Esophagus (tissue), 2 donors: ENCODE results near the gene POLD4. TPM values are rescaled to one million over a fixed set of nuclear protein-coding genes. Genes with fewer than 3 reads are reported as not detected.

Experiments
- H3K27ac ChIP-seq, 2 donors: one replicate each; pipeline ENCODE4 v1.5.1; 2013; ENCODE audit warnings: low read depth in 2 of 2, mild to moderate bottlenecking in 2 of 2, inconsistent platforms in 1 of 2, low read length in 1 of 2, moderate library complexity in 1 of 2
- H3K27me3 ChIP-seq, 2 donors: one replicate each; pipeline ENCODE4 v1.6.1; 2013; ENCODE audit warnings: low read length in 2 of 2, control low read depth in 1 of 2, mild to moderate bottlenecking in 1 of 2; ENCODE audit not compliant: insufficient read depth in 2 of 2, control insufficient read depth in 1 of 2
- H3K36me3 ChIP-seq, 2 donors: one replicate each; pipeline ENCODE4 v1.6.1; 2013; ENCODE audit warnings: low read length in 1 of 2; ENCODE audit not compliant: control insufficient read depth in 2 of 2, insufficient read depth in 2 of 2
- H3K4me1 ChIP-seq, 2 donors: one replicate each; pipeline ENCODE4 v1.6.1; 2013; ENCODE audit warnings: low read length in 1 of 2; ENCODE audit not compliant: control insufficient read depth in 2 of 2, insufficient read depth in 2 of 2
- H3K4me3 ChIP-seq, 2 donors: one replicate each; pipeline ENCODE4 v1.5.1; 2013; ENCODE audit warnings: low read length in 2 of 2, mild to moderate bottlenecking in 2 of 2, low read depth in 1 of 2, moderate library complexity in 1 of 2
- H3K9me3 ChIP-seq, 2 donors: one replicate each; pipeline ENCODE4 v1.6.1; 2013; ENCODE audit warnings: mild to moderate bottlenecking in 2 of 2, low read depth in 1 of 2, low read length in 1 of 2, moderate library complexity in 1 of 2; ENCODE audit not compliant: control insufficient read depth in 2 of 2, insufficient read depth in 1 of 2
- WGBS, 2 donors: extraction: QIAGEN DNeasy Blood & Tissue Kit; methylation state at CpG; one replicate each; pipeline ENCODE4 v1.1.7; 2013; 5-methylcytosine and 5-hydroxymethylcytosine counted together
- polyA plus RNA-seq, 2 donors: library from polyadenylated mRNA; stranded (reverse); fragments of 200-250 nt; gene quantifications; one replicate each; pipeline ENCODE4 v1.2.3, GENCODE V29; 2013
- donor health status: healthy with polysubstance abuse.
- donor health status: Bipolar disorder and iron deficiency.

Gene POLD4
- polyA plus RNA-seq, 2 donors, result 112 to 114 TPM

GRCh38 chr11:67376873-67377808, 23.8 kb upstream of the POLD4 start:
- H3K4me3 ChIP-seq, result no peak overlapping the region
- H3K27me3 ChIP-seq, result no peaks in the 10 kb centered on the region
- WGBS, 2 donors, result 85 to 86% methylated on average over 6 of the region's 6 CpGs
- peaks cover 6 to 24% of the 10 kb centered on the region in 2 donors for H3K4me1 ChIP-seq
- no peaks in the 10 kb centered on the region for H3K9me3 ChIP-seq
- no peak overlapping the region for H3K27ac ChIP-seq
- no peaks in the 10 kb centered on the region for H3K36me3 ChIP-seq

GRCh38 chr11:67376063-67376820, 22.9 kb upstream of the POLD4 start:
- WGBS, 2 donors, result 73 to 75% methylated on average over 7 of the region's 7 CpGs
- Histone ChIP-seq H3K27ac (no peak overlapping the region), H3K4me3 (no peak overlapping the region), H3K9me3 (no peaks in the 10 kb centered on the region), H3K4me1 (peaks cover 6 to 32% of the 10 kb centered on the region in 2 donors), H3K27me3 (no peaks in the 10 kb centered on the region), H3K36me3 (no peaks in the 10 kb centered on the region)

GRCh38 chr11:67375320-67376055, 22.1 kb upstream of the POLD4 start:
- Histone ChIP-seq H3K36me3 (no peaks in the 10 kb centered on the region), H3K9me3 (no peaks in the 10 kb centered on the region), H3K4me1 (peaks cover 6 to 33% of the 10 kb centered on the region in 2 donors), H3K4me3 (no peak overlapping the region), H3K27me3 (no peaks in the 10 kb centered on the region), H3K27ac (no peak overlapping the region)
- 53 to 59% methylated on average over 15 of the region's 15 CpGs for whole genome bisulfite sequencing, 2 donors

GRCh38 chr11:67374571-67375281, 21.4 kb upstream of the POLD4 start:
- peaks cover 6 to 33% of the 10 kb centered on the region in 2 donors for H3K4me1 ChIP-seq
- no peaks in the 10 kb centered on the region for H3K36me3 ChIP-seq
- no peak overlapping the region for H3K4me3 ChIP-seq
- H3K27me3 ChIP-seq, result no peaks in the 10 kb centered on the region
- 27 to 30% methylated on average over 9 of the region's 9 CpGs for WGBS, 2 donors
- peak overlapping the region; percentile 12 to 90 for H3K27ac ChIP-seq
- H3K9me3 ChIP-seq, result no peaks in the 10 kb centered on the region

- Histone ChIP-seq H3K9me3 (no peaks in the 10 kb centered on the region), H3K27ac (peak overlapping the region; percentile 90 to 92), H3K4me1 (peaks cover 6 to 34% of the 10 kb centered on the region in 2 donors), H3K4me3 (peak overlapping the region; percentile 52 to 69), H3K36me3 (no peaks in the 10 kb centered on the region), H3K27me3 (no peaks in the 10 kb centered on the region)
- 4% methylated on average over 40 of the region's 40 CpGs for WGBS, 2 donors
Observed at GRCh38 chr11:67373648-67374570, 20.6 kb upstream of the POLD4 start.

- Histone ChIP-seq H3K27ac (peak within 1 kb of the TSS; percentile 90 to 92), H3K9me3 (no peaks in the 10 kb centered on the region), H3K4me3 (peak within 1 kb of the TSS; percentile 52 to 69), H3K36me3 (no peaks in the 10 kb centered on the region), H3K4me1 (peaks cover 6 to 31% of the 10 kb centered on the region in 2 donors), H3K27me3 (no peaks in the 10 kb centered on the region)
- WGBS, 2 donors, result 1% methylated on average over 55 to 76 of the region's 76 CpGs
Observed at GRCh38 chr11:67372993-67373647, 19.8 kb upstream of the POLD4 start, which contains the start of gene CLCF1. Gene CLCF1 (minus strand): TSS chr11:67373598. CDS start chr11:67373539, 59 bp downstream.

GRCh38 chr11:67372321-67372992, 19.1 kb upstream of the POLD4 start:
- Histone ChIP-seq H3K27me3 (no peaks in the 10 kb centered on the region), H3K4me1 (peaks cover 7 to 37% of the 10 kb centered on the region in 2 donors), H3K36me3 (no peaks in the 10 kb centered on the region), H3K27ac (peak overlapping the region; percentile 85 to 92), H3K4me3 (peak overlapping the region; percentile 52 to 69), H3K9me3 (no peaks in the 10 kb centered on the region)
- WGBS, 2 donors, result 1 to 2% methylated on average over 33 to 78 of the region's 78 CpGs
